Erythroblast (primary cell): ENCODE measurements around the gene CPA4.

Source experiments
- GATA1 ChIP-seq: IDR thresholded peaks from 2 replicates; pipeline ENCODE4 v1.6.1; 2011; ENCODE audit warnings: low read depth, mild to moderate bottlenecking, control low read depth, low read length, moderate library complexity
- POLR2A ChIP-seq: IDR thresholded peaks from 2 replicates; pipeline ENCODE4 v1.6.1; 2011; ENCODE audit warnings: mild to moderate bottlenecking, low read length

DNA sequence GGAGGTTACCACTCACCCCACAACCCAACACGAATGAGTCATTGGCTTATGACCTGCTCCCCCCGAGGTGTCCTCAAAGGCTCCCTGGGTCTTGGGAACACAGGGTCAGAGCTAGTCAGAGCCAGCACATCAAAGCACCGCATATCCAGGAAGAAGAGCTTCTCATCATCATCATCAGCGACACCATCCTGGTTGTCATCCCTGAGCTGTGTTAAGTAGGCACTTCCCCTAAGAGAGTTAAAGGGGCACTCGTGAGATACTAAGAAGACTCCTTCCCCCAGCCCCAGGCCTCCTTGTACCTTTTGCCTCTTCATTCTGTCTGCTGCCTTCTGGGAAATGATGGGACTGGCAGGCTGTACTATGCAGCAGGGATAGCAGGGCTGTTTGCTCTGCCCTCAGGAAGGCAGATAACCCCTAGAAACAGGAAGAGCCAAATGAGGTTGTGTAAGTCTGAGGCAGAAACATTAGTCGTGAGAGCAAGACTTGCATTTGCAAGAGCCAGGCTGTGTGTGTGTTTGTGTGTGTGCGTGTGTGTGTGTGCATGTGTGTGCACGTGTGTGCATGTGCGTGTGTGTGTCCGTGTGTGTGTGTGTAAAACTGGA is 76.2 kb downstream of the CPA4 start:
- TF ChIP-seq POLR2A (no peak), GATA1 (no peak)
